SK-N-SH (cell line): ENCODE measurements around the gene TMEM44. TPM values are rescaled to one million over a fixed set of nuclear protein-coding genes. Genes with fewer than 3 reads are reported as not detected.

Source experiments
- CTCF ChIA-PET: fragments of 300-600, 350-600 bp; formaldehyde crosslinking; extraction: SDS; loops from one replicate; lab custom pipeline; 2021; lab: Yijun Ruan, JAX
- POLR2A ChIA-PET: fragments of 350-600 bp; sonication (Branson Sonifier 250); formaldehyde crosslinking; extraction: SDS; loops from one replicate; lab custom pipeline; 2020; ENCODE audit warnings: antibody characterized with exemption, inconsistent platforms; lab: Yijun Ruan, JAX
- DNase-seq: peaks from one replicate; pipeline ENCODE4 v3.0.0; 2012
- H2AFZ ChIP-seq: fragments of 200-600 bp; sonication (generic); 2 replicates; pipeline ENCODE4 v1.8.1; 2016; ENCODE audit warnings: antibody characterized with exemption, mild to moderate bottlenecking, low read depth
- H3F3A ChIP-seq: fragments of 200-600 bp; sonication (generic); replicated peaks from 2 replicates; pipeline ENCODE3; 2016; ENCODE audit warnings: antibody characterized with exemption, mild to moderate bottlenecking; ENCODE audit not compliant: insufficient read depth
- H3K27ac ChIP-seq, 2 experiments: fragments of 200-500 bp in 1 of 2; fragments of 200-600 bp in 1 of 2; sonication (Bioruptor generic) in 1 of 2; sonication (generic), shearing (Covaris generic) in 1 of 2; 2 replicates each; pipeline versions ENCODE4 v1.5.1 to v1.6.1; 2014 to 2016; ENCODE audit warnings: low read depth in 2 of 2, inconsistent platforms in 1 of 2, low read length in 1 of 2, mild to moderate bottlenecking in 1 of 2, mixed read lengths in 1 of 2
- H3K27me3 ChIP-seq: fragments of 200-600 bp; sonication (generic), shearing (Covaris generic); 2 replicates; pipeline ENCODE4 v1.6.1; 2016; ENCODE audit warnings: mixed run types; ENCODE audit not compliant: insufficient read depth
- H3K36me3 ChIP-seq, 2 experiments: fragments of 200-500 bp in 1 of 2; fragments of 200-600 bp in 1 of 2; sonication (Bioruptor generic) in 1 of 2; sonication (generic) in 1 of 2; replicated peaks in 1 of 2; 2 replicates each; pipeline versions ENCODE3 to v1.5.1; 2014 to 2016; ENCODE audit warnings: low read length in 1 of 2, mild to moderate bottlenecking in 1 of 2; ENCODE audit not compliant: insufficient read depth in 2 of 2, control insufficient read depth in 1 of 2
- H3K4me1 ChIP-seq, 2 experiments: fragments of 200-500 bp in 1 of 2; fragments of 200-600 bp in 1 of 2; sonication (Bioruptor generic) in 1 of 2; sonication (generic), shearing (Covaris generic) in 1 of 2; 2 replicates each; pipeline versions ENCODE4 v1.5.1 to v1.6.1; 2014 to 2016; ENCODE audit warnings: low read depth in 1 of 2, low read length in 1 of 2, mixed run types in 1 of 2; ENCODE audit not compliant: insufficient read depth in 2 of 2, control insufficient read depth in 1 of 2
- H3K4me2 ChIP-seq: fragments of 200-600 bp; sonication (generic), shearing (Covaris generic); 2 replicates; pipeline ENCODE4 v1.6.1; 2017; ENCODE audit warnings: mixed run types
- H3K4me3 ChIP-seq, 2 experiments: fragments of 200-500 bp in 1 of 2; fragments of 200-600 bp in 1 of 2; sonication (Bioruptor generic) in 1 of 2; sonication (generic), shearing (Covaris generic) in 1 of 2; 2 replicates each; pipeline versions ENCODE4 v1.5.1 to v1.8.1; 2014 to 2016; ENCODE audit warnings: low read depth in 2 of 2, inconsistent platforms in 1 of 2, low read length in 1 of 2, mild to moderate bottlenecking in 1 of 2, mixed read lengths in 1 of 2, moderate library complexity in 1 of 2
- H3K79me2 ChIP-seq: fragments of 200-600 bp; sonication (generic); 2 replicates; pipeline ENCODE4 v1.8.1; 2017; ENCODE audit warnings: mild to moderate bottlenecking; ENCODE audit not compliant: insufficient read depth
- H3K9ac ChIP-seq: fragments of 200-600 bp; sonication (generic); 2 replicates; pipeline ENCODE4 v1.6.1; 2017; ENCODE audit warnings: mixed run types
- H3K9me2 ChIP-seq: fragments of 200-600 bp; sonication (generic); 2 replicates; pipeline ENCODE4 v1.6.1; 2017; ENCODE audit warnings: mixed run types
- H3K9me3 ChIP-seq: fragments of 200-600 bp; sonication (generic); 2 replicates; pipeline ENCODE4 v1.6.1; 2017; ENCODE audit warnings: mixed run types, mild to moderate bottlenecking, moderate library complexity
- H4K20me1 ChIP-seq: fragments of 200-600 bp; sonication (generic); 2 replicates; pipeline ENCODE4 v1.6.1; 2017; ENCODE audit warnings: mild to moderate bottlenecking, mixed run types; ENCODE audit not compliant: insufficient read depth
- CHD2 ChIP-seq: fragments of 150-350 bp; IDR thresholded peaks from 2 replicates; pipeline ENCODE4 v1.6.1; 2018; ENCODE audit warnings: low read length; ENCODE audit not compliant: partially characterized antibody
- ELF1 ChIP-seq: IDR thresholded peaks from 2 replicates; pipeline ENCODE4 v1.4.0; 2012
- EZH2phosphoT487 ChIP-seq: fragments of 200-600 bp; sonication (generic); IDR thresholded peaks from 2 replicates; pipeline ENCODE4 v1.6.1; 2017; ENCODE audit warnings: low read depth, mixed run types, mild to moderate bottlenecking, antibody characterized with exemption, moderate library complexity, borderline replicate concordance
- GABPA ChIP-seq: IDR thresholded peaks from 2 replicates; pipeline ENCODE4 v1.4.0; 2012; ENCODE audit warnings: low read depth, mild to moderate bottlenecking
- GATA2 ChIP-seq: sonication (generic); formaldehyde crosslinking; IDR thresholded peaks from 2 replicates; pipeline ENCODE4 v1.5.0; 2020; ENCODE audit warnings: mild to moderate bottlenecking, missing genetic modification reagents
- MEF2A ChIP-seq: IDR thresholded peaks from 2 replicates; pipeline ENCODE4 v1.4.0; 2012; ENCODE audit warnings: low read depth, borderline replicate concordance
- REST ChIP-seq: IDR thresholded peaks from 2 replicates; pipeline ENCODE4 v1.6.1; 2012; ENCODE audit warnings: mild to moderate bottlenecking, low read depth, low read length, moderate library complexity
- RXRA ChIP-seq: IDR thresholded peaks from 2 replicates; pipeline ENCODE4 v1.4.0; 2012; ENCODE audit warnings: low read depth, mild to moderate bottlenecking, borderline replicate concordance
- TCF12 ChIP-seq: IDR thresholded peaks from 2 replicates; pipeline ENCODE4 v1.4.0; 2012
- TEAD4 ChIP-seq: IDR thresholded peaks from 2 replicates; pipeline ENCODE4 v1.4.0; 2012; ENCODE audit warnings: mild to moderate bottlenecking, borderline replicate concordance; ENCODE audit not compliant: insufficient read depth
- WGBS: methylation state at CpG from one replicate; pipeline ENCODE4 v1.1.6; 2017; ENCODE audit warnings: low lambda C conversion rate; 5-methylcytosine and 5-hydroxymethylcytosine counted together
- polyA plus RNA-seq, 3 experiments: library from polyadenylated mRNA; depleted of rRNA; stranded (reverse); fragments of >200 nt; gene quantifications; 2 replicates each; pipeline ENCODE4 v1.2.3, GENCODE V29; 2012
- TF ChIP-seq, protein P1 (sequence below): IDR thresholded peaks from 2 replicates; pipeline ENCODE4 v1.4.0; 2012; ENCODE audit warnings: low read depth, borderline replicate concordance

TMEM44 gene
- polyA plus RNA-seq, 1 of the 3 experiments (the other 2 are of a cell fraction): 22.6 TPM

DNA sequence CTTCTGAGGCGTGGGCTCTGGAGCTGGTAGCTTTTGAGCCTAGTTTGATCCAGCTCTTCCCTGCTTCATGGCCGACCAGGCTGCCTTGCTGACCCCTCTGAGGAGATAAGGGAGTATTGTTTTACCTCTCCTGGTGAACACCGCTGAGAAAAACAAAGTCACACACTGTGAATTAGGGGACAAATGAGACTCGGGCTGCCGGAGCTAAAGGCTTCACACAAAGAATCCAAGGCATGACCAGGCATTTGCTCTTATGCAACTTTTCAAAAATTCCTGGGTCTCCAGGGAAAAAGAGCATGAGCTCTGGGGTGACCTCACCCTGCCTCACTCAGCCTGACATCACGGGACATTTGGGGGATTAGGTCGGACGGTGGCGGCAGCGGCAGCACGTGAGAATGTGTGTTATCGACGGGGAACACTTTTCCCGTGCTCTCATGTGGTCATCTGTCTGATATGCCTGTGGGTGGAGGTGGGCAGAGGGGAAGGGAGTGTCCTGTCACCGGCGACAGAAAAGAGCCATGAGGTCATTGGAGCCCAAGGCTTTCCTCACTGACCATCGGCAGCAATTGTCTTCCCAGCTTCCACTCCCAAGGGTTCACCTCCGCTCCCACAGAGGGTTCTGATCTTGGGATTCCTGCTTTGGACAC is 61.0 kb downstream of the TMEM44 start:
- CTCF ChIA-PET: interaction anchor here (0.9 to 5.3 kb wide), 6 partner anchors 10 to 239 kb away, joined by 3 to 25 read pairs (median 4); no protein-coding TSS in a partner anchor
- Histone ChIP-seq H3K9me2 (no peaks in the 10 kb centered on the region), H3K27me3 (no peaks in the 10 kb centered on the region)
- TF ChIP-seq, protein P1, sequence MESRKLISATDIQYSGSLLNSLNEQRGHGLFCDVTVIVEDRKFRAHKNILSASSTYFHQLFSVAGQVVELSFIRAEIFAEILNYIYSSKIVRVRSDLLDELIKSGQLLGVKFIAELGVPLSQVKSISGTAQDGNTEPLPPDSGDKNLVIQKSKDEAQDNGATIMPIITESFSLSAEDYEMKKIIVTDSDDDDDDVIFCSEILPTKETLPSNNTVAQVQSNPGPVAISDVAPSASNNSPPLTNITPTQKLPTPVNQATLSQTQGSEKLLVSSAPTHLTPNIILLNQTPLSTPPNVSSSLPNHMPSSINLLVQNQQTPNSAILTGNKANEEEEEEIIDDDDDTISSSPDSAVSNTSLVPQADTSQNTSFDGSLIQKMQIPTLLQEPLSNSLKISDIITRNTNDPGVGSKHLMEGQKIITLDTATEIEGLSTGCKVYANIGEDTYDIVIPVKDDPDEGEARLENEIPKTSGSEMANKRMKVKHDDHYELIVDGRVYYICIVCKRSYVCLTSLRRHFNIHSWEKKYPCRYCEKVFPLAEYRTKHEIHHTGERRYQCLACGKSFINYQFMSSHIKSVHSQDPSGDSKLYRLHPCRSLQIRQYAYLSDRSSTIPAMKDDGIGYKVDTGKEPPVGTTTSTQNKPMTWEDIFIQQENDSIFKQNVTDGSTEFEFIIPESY: no peak
- TF ChIP-seq GABPA (no peak), EZH2phosphoT487 (no peak), ELF1 (no peak), TCF12 (no peak; the same call in 1 of the 2 replicates)
- TF ChIP-seq, all 33 proteins: peak for 0
- 86% methylated on average over 17 of the region's 18 CpGs for WGBS
- no peaks in the 10 kb centered on the region for H3K9me3 ChIP-seq
- H3K36me3 ChIP-seq: no peaks in the 10 kb centered on the region
- no peak overlapping the region for H2AFZ ChIP-seq
- peak overlapping the region in 1 of 2 experiments; percentile 93; a peak in 2 of 4 replicates for H3K27ac ChIP-seq
- H3K79me2 ChIP-seq: no peaks in the 10 kb centered on the region
- peak overlapping the region; percentile 31; the same call in 1 of the 2 replicates for H3K9ac ChIP-seq
- POLR2A ChIA-PET: no interaction called here
- no peak for DNase-seq
- peaks cover 0 to 30% of the 10 kb centered on the region in 2 experiments; a peak in 3 of 4 replicates for H3K4me1 ChIP-seq
- no peak overlapping the region for H3K4me3 ChIP-seq
- H3K4me2 ChIP-seq: no peak overlapping the region
- no peaks in the 10 kb centered on the region for H4K20me1 ChIP-seq
- peaks cover 22% of the 10 kb centered on the region for H3F3A ChIP-seq

DNA sequence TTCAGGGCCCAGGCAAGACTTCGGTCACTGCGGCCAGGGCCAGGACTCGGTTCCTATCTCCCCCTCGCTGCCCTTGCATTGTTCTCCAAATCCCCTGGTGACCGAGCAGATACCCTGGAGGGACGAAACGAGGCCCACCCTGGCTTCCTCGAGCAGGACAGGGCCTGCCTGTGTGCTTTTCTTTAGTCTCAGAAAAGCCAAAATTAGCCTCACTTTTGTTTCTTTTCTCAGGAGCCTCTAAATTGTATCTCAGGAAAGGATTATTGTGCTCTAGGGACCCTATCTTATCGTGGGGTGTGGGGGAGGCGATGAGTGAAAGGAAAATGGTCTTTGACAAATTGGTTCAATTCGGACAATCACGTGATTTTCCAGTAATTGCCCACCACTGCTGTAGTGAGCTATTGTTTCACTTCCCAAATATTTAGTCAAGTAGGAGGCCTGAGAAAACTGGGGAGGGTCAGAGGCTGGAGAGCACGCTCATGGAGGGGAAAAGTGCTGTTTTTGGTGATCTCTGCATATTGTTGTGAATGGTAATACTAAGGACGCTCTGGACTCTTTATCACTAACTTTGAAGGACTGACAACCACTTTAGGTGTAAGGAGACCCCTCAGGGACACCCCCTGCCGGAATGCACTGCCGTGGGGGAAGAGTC is 61.6 kb downstream of the TMEM44 start:
- WGBS: 93% methylated on average over 15 of the region's 16 CpGs
- no peaks in the 10 kb centered on the region for H3K79me2 ChIP-seq
- H3K4me3 ChIP-seq: no peak overlapping the region
- no peak for DNase-seq
- H3K36me3 ChIP-seq: no peaks in the 10 kb centered on the region
- H3K4me2 ChIP-seq: no peak overlapping the region
- CTCF ChIA-PET: interaction anchor here (0.9 to 5.3 kb wide), 5 partner anchors 10 to 238 kb away, joined by 3 to 25 read pairs (median 4); no protein-coding TSS in a partner anchor
- no peaks in the 10 kb centered on the region for H3K9me2 ChIP-seq
- H3K9me3 ChIP-seq: no peaks in the 10 kb centered on the region
- H4K20me1 ChIP-seq: no peaks in the 10 kb centered on the region
- H2AFZ ChIP-seq: no peak overlapping the region
- H3K9ac ChIP-seq: peak overlapping the region; percentile 31; the same call in 1 of the 2 replicates
- peaks cover 22% of the 10 kb centered on the region for H3F3A ChIP-seq
- TF ChIP-seq GATA2 (CRISPR knock-in tag) (no peak), REST (no peak), TEAD4 (no peak), RXRA (no peak), CHD2 (no peak), MEF2A (no peak), EZH2phosphoT487 (no peak), TCF12 (no peak)
- TF ChIP-seq, all 33 proteins: peak for 0
- POLR2A ChIA-PET: no interaction called here
- H3K27me3 ChIP-seq: no peaks in the 10 kb centered on the region
- peak overlapping the region in 1 of 2 experiments; percentile 46; a peak in 2 of 4 replicates for H3K27ac ChIP-seq
- peaks cover 0 to 30% of the 10 kb centered on the region in 2 experiments; a peak in 3 of 4 replicates for H3K4me1 ChIP-seq
